Activated T-cell treated with anti-CD3 and anti-CD28 coated beads, Interleukin-2, amount 50 U/mL, for 4 hours (primary cell): ENCODE data around the gene LRRC4B. TPM values are rescaled to one million over a fixed set of nuclear protein-coding genes. Genes with fewer than 3 reads are reported as not detected.

Experiments used
- ATAC-seq, 2 donors: fragments of 200-7000 bp; cut with Tn5 transposase; one replicate each; pipeline ENCODE4 v1.10.0; 2021
- DNase-seq: peaks from one replicate; pipeline ENCODE4 v3.0.0-alpha.2; 2020
- H3K27me3 Mint-ChIP-seq: one replicate; pipeline ENCODE4 v1.8.0; 2021; ENCODE audit warnings: low read depth, mixed read lengths
- H3K36me3 Mint-ChIP-seq: one replicate; pipeline ENCODE4 v1.8.0; 2022; ENCODE audit warnings: mixed read lengths; ENCODE audit not compliant: insufficient read depth
- H3K4me1 Mint-ChIP-seq: one replicate; pipeline ENCODE4 v1.8.0; 2021; ENCODE audit warnings: low read depth, mixed read lengths
- H3K4me3 Mint-ChIP-seq: one replicate; pipeline ENCODE4 v1.8.0; 2021; ENCODE audit warnings: mild to moderate bottlenecking, moderate library complexity, mixed read lengths
- H3K9me3 Mint-ChIP-seq: one replicate; pipeline ENCODE4 v1.8.0; 2021; ENCODE audit warnings: mixed read lengths
- total RNA-seq, 3 donors: library from RNA; stranded (reverse); gene quantifications; one replicate each; pipeline ENCODE4 v1.2.1, GENCODE V29; 2021

LRRC4B gene
- total RNA-seq, 3 donors from 2014 or later: not detected

DNA sequence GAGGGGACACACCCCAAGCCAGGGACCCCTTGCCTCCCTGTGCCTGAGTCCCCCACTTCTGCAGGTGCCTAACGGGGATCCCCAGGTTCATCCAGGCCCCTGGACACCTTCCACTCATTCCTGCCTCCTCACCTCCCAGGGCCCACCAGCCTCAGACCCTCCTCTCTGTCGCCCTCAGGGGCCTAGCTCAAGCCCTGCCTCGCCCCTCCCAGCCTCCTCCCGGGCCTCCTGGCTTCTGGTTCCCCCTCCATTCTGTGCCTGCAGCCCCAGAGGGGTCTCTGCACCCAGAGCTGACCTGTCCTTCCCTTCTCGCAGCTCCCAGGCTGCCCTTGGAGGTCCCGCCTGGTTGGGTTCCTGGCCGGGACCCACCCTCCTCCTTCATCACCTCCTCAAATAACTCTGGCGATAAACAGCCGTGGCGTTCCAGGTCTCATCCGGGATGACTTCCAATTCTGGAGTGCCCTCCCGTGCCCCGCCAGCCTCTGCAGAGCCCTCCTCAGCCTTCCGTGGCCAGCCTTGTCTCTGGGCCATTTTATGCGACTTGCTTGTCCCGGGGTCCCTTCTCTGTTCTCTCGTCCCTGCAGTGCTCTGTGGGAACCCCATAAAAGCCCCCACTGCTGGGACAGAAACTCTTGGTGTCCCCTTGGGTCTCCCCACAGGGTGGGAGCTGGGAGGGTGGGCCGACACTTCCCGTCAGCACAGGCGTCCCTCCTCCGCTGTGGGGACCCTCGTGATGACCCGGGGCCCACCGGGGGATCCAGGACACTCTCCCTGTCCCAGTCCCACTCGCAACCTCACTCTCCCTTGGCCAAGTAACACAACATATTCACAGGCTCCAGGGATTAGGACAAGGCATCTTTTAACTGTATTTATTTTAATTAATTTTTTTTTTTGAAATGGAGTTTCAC, 66.4 kb downstream of the LRRC4B start:
- DNase-seq (no peak), ATAC-seq (no peak)
- H3K9me3 Mint-ChIP-seq: no peaks in the 10 kb centered on the region
- no peaks in the 10 kb centered on the region for H3K4me1 Mint-ChIP-seq
- no peaks in the 10 kb centered on the region for H3K36me3 Mint-ChIP-seq
- H3K4me3 Mint-ChIP-seq: no peak overlapping the region
- no peaks in the 10 kb centered on the region for H3K27me3 Mint-ChIP-seq

DNA sequence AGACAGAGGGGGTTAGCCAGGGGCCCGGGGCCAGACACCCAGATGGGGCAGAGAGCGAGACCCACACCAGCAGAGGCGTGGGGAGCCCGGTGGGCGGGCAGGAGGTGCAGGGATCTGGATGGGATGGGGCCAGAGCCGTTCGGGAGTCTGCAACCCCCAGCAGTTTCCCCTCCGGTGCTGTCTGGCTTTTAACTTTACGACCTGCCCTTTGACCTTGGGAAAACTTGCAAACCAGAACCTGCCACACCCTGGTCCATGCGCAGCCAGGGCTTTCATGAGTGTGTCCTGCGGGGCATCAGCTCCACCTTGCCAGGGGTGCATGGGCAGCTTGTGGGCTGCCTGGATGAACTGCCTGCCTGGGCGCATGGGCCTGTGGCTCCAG, 67.1 kb downstream of the LRRC4B start:
- no peaks in the 10 kb centered on the region for H3K27me3 Mint-ChIP-seq
- DNase-seq: no peak
- H3K9me3 Mint-ChIP-seq: no peaks in the 10 kb centered on the region
- no peaks in the 10 kb centered on the region for H3K4me1 Mint-ChIP-seq
- H3K4me3 Mint-ChIP-seq: no peak overlapping the region
- peak in 1 of 2 donors; percentile 30 for ATAC-seq
- no peaks in the 10 kb centered on the region for H3K36me3 Mint-ChIP-seq

DNA sequence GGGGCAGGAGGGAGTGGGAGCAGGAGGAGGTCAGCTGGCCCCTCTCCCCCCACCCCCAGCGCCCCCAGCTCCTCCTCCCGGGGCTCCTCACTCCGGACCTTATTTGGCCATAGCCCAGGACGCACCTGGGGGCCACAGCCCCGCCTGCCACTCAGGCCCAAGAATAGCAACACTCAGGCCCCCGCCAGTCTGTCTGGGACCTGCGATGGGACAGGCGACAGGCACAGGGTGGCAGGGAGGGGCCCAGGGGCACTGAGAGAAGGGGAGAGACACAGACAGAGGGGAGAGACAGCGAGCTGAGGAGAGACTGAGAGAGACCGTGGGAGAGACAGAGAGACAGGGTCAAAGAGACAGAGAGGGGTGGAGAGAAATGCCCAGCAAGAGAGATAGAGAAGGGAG, 67.5 kb downstream of the LRRC4B start:
- DNase-seq: no peak
- H3K9me3 Mint-ChIP-seq: no peaks in the 10 kb centered on the region
- H3K4me3 Mint-ChIP-seq: no peak overlapping the region
- no peaks in the 10 kb centered on the region for H3K4me1 Mint-ChIP-seq
- peak in 1 of 2 donors; percentile 14 for ATAC-seq
- H3K27me3 Mint-ChIP-seq: no peaks in the 10 kb centered on the region
- H3K36me3 Mint-ChIP-seq: no peaks in the 10 kb centered on the region

DNA sequence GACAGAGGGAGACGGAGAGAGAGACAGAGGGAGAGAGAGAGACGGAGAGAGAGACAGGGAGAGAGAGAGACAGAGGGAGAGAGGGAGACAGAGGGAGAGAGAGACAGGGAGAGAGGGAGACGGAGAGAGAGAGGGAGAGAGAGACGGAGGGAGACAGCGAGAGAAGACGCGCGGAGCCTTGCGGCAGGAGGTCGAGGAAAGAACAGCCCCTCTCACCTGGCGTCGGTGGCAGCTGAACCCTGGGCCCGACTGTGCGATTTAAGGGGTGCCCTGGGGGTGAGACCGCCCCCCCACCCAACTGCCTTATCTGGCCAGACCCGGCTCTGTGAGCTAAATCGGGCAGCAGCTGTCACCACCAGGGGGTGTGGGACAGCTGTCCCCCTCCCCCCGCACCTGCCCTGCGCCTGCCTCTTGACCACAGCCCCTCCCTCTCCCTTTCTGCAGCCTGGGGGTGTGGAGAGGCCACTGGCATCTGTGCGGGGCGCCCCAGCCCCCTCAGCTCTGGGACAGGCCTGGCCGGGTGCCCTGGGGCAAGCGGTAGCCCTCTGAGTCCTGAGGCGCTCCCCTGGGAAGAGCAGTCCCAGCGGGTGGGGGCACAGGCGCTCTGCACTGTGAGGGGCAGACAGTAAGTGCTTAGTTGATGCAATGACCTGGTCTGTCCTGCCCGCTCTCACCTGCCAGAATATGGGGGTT, 68.0 kb downstream of the LRRC4B start:
- Mint-ChIP-seq H3K36me3 (no peaks in the 10 kb centered on the region), H3K9me3 (no peaks in the 10 kb centered on the region), H3K27me3 (no peaks in the 10 kb centered on the region), H3K4me3 (no peak overlapping the region), H3K4me1 (no peaks in the 10 kb centered on the region)
- peak in 1 of 2 donors; percentile 14 for ATAC-seq
- DNase-seq: no peak

DNA sequence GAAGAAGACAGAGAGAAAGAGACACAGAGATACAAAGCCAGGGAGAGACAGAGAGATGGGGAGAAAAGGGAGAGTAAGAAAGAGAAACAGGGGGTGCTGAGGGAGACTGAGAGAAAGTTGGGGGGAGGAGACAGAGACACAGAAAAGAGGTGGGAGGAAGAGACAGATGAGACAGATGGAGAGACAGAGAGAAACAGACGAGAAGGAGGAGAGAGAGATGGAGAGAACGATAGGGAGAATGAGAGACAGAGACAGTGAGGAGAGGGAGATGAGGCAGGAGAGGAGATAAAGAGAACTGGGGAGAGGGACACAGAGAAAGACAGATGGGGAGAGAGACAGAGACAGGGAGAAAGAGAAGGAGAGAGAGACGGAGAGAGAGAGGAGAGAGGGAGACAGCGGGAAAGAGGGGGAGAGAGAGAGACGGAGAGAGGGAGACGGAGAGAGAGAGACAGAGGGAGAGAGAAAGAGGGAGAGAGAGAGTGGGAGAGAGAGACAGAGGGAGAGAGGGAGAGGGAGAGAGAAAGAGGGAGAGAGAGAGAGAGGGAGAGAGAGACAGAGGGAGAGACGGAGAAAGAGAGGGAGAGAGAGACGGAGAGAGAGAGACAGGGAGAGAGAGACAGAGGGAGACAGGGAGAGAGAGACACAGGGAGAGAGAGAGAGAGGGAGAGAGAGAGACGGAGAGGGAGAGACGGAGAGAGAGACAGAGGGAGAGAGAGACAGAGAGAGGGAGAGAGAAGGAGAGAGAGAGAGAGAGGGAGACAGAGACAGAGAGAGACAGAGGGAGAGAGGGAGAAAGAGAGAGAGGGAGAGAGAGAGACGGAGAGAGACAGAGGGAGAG, 69.8 kb downstream of the LRRC4B start:
- no peak for DNase-seq
- Mint-ChIP-seq H3K36me3 (no peaks in the 10 kb centered on the region), H3K9me3 (no peaks in the 10 kb centered on the region), H3K4me1 (no peaks in the 10 kb centered on the region), H3K4me3 (no peak overlapping the region), H3K27me3 (no peaks in the 10 kb centered on the region)
- ATAC-seq: no peak

DNA sequence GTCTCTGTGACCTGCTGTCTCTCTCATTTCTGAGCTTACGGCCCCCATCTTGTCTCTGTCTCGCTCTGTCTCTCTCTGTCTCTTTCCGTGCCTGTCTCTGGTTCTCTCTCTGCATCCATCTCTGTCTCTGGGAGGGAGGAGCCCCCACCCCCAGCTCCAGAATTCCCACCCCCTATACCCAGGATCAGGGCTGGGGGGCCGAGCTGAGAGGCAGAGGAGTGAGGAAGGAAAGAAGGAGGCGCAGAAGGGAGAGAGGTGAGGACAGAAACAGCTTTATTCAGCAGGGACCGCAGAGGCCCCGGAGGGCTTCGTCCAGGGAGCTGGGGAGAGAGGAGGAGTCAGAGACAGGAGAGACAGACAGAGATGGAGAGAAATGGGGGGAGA, 71.2 kb downstream of the LRRC4B start:
- H3K36me3 Mint-ChIP-seq: no peaks in the 10 kb centered on the region
- H3K4me1 Mint-ChIP-seq: peaks cover 5% of the 10 kb centered on the region
- H3K9me3 Mint-ChIP-seq: no peaks in the 10 kb centered on the region
- DNase-seq (no peak), ATAC-seq (no peak)
- no peak overlapping the region for H3K4me3 Mint-ChIP-seq
- H3K27me3 Mint-ChIP-seq: no peaks in the 10 kb centered on the region

DNA sequence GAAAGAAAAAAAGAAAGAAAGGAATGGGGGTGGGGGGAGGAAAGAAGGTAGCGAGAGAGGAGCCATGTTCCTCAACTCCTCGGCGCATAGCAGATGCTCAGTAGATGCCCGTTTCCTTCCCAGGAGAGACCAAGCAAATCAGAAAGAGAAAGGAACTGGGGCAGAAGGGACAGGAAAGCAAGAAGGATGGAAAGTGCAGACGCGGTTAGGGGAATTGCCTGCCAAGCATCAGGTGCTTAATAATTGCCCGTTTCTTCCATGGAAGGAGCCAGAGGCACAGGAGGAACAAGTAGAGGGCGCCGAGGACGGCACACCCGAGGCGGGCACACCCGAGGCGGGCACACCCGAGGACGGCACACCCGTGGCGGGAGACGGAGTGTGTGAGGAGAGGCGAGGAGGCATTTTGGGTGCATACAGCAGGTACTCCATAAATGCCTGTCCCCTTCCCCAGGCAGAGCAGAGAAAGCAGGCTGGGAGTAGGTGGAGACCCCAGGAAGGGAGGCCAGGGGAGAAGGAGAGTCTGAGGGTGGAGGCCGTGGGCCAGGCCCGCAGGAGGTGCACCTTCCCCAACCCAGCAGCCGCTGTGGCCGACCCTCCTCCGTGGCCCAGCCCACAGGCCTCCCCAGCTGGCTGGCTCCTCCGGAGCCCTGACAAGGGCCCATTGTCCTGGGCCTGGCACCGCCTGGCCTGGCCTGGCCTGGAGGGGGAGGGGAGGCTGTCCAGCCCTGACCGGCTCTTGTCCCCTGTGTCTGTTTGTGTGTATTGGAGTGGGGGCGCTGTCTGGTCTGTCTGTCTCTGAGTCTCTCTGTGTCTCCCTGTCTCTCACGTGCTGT, 71.8 kb downstream of the LRRC4B start:
- Mint-ChIP-seq H3K27me3 (no peaks in the 10 kb centered on the region), H3K4me3 (no peak overlapping the region), H3K4me1 (peaks cover 11% of the 10 kb centered on the region), H3K9me3 (no peaks in the 10 kb centered on the region), H3K36me3 (no peaks in the 10 kb centered on the region)
- DNase-seq: no peak
- ATAC-seq: no peak

DNA sequence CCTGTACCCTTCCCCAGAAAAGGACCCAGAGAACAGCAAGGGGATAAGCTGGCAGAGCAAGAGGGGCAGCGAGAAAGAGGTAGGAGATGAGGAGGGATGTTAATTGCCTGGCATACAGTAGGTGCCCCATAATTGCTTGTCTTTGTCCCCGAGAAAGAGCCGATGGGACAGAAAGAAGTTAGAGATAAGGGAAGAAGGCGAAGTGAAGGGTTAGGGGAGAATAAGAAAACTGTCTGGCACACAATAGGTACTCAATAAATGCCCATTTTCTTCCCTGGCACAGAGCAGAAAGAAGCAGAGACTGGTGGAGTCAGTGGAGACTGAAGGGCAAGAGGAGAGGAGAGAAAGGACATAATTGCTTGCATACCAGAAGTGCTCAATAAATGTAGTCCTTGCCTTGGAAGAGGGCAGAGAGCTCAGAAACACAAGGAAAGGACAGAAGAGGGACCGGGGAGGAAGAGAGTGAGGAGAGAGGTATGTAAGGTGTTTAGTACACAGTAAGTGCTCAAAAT, 73.2 kb downstream of the LRRC4B start:
- H3K36me3 Mint-ChIP-seq: no peaks in the 10 kb centered on the region
- H3K4me3 Mint-ChIP-seq: no peak overlapping the region
- ATAC-seq: no peak
- no peaks in the 10 kb centered on the region for H3K27me3 Mint-ChIP-seq
- H3K9me3 Mint-ChIP-seq: no peaks in the 10 kb centered on the region
- DNase-seq: no peak
- peaks cover 18% of the 10 kb centered on the region for H3K4me1 Mint-ChIP-seq

DNA sequence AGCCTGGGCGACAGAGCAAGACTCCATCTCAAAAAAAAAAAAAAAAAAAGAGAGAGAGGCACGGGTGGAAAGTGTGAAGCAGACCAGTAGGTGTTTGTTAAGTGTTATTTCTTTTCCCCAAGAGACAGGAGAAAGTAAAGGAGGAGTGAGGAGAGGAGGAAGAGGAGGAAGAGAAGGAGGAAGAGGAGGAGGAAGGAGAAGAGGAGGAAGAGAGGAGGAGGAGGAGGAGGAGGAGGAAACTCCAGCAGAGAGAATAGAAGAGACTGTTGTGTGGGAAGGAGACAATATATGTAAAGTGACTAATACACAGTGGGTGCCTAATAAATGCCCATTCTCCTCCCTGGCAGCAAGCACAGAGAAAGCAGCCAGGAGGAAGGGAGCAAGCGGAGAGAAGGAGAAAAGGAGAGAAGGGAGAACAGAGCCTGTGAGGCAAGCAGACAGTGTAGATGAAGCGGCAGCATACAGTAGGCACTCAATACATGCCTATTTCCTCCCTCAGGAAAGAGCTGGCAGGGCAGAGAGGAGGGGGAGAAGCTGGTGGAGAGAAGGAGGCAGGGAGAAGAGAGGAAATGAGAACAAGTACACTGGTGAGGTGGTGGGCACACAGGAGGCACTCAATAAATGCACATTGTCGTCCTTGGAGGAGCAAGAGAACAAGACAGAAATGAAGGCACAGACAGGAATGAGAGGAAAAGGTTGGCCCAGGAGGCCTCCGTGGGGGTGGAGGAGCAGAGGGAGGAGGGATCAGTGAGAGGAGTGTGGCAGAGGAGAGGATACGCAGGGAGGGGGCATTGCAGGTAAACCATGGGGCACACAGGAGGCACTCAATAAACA, 73.8 kb downstream of the LRRC4B start:
- no peaks in the 10 kb centered on the region for H3K27me3 Mint-ChIP-seq
- peaks cover 18% of the 10 kb centered on the region for H3K4me1 Mint-ChIP-seq
- DNase-seq: no peak
- H3K4me3 Mint-ChIP-seq: no peak overlapping the region
- no peaks in the 10 kb centered on the region for H3K9me3 Mint-ChIP-seq
- no peak for ATAC-seq
- no peaks in the 10 kb centered on the region for H3K36me3 Mint-ChIP-seq

DNA sequence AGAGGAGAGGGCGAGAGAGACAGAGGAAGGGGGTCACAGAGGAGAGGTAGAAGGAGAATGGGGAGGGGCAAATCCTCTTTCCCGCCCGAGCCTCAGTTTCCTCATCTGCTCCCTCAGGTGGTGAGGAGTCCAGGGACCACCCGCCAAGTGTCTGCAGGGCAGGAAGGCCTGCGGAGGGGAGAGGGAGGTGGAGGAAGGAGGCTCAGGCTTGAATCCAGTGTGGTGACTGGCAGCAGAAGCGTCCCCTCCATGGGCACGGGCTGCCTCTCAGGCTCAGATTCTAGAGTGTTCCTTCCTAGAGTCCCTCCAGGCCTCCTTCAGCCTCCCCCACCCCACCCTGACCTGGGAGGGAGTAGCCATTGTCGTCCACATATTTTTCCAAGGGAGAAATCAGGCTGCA, 75.1 kb downstream of the LRRC4B start:
- ATAC-seq (no peak), DNase-seq (no peak)
- Mint-ChIP-seq H3K9me3 (no peaks in the 10 kb centered on the region), H3K27me3 (no peaks in the 10 kb centered on the region), H3K4me1 (peaks cover 18% of the 10 kb centered on the region), H3K36me3 (no peaks in the 10 kb centered on the region), H3K4me3 (no peak overlapping the region)

DNA sequence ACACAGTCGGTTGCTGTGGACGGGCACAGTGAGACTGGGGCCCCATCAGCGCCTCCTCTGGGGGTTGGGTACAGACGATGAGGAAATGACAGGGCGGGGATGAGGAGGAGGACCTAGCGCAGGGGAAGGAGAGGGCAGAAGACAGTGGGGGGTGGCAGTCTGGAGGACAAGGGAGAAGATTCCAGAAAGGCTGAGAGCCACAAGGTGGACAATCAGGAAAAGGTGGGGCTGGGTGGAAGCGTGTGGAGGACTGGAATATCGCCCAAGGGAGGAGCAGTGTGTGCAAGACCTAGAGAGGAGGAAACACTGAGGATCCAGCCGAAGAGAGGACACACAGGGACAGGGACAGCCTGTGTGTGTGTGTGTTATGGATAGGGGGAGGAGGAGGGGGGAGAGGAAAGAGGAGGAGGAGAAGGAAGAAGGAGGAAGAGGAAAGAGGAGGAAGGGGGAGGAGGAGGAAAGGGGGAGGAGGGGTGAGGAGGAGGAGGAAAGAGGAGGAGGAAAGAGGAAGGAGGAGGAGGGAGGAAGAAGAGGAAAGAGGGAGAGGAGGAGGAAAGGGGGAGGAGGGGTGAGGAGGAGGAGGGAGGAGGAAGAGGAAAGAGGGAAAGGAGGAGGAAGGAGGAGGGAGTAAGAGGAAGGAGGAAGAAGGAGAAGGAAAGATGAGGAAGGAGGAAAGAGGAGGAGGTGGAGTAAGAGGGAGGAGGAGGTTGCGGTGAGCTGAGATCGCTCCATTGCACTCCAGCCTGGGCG, 75.8 kb downstream of the LRRC4B start:
- H3K4me3 Mint-ChIP-seq: peak overlapping the region; percentile 56
- H3K4me1 Mint-ChIP-seq: peaks cover 19% of the 10 kb centered on the region
- no peaks in the 10 kb centered on the region for H3K27me3 Mint-ChIP-seq
- DNase-seq (no peak), ATAC-seq (peak; percentile 92 to 95)
- no peaks in the 10 kb centered on the region for H3K36me3 Mint-ChIP-seq
- H3K9me3 Mint-ChIP-seq: no peaks in the 10 kb centered on the region

DNA sequence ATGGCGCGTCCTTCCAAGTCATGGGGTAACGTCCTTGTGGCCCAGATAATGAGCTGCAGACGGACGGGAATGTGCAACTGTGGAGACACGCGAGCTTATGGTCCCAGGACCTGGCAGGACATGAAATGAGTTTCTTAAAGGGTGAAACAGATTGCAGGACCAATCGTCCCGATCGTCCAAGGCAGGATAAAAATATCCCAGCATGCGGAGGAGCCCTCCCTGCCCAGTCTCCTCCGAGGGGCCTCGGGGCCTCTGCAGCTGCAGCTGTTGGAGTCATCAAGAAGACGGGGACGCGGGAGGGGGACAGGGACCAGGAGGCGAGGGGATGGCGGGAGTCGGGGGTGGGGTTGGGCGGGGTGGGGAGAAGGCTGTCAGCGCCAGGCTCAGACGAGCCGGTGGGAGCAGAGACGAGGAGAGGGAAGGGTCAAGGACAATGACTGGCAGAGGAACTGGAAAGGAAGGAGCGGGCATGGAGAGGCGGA, 77.2 kb downstream of the LRRC4B start:
- peaks cover 3% of the 10 kb centered on the region for H3K36me3 Mint-ChIP-seq
- peaks cover 19% of the 10 kb centered on the region for H3K4me1 Mint-ChIP-seq
- no peaks in the 10 kb centered on the region for H3K9me3 Mint-ChIP-seq
- ATAC-seq: no peak
- H3K4me3 Mint-ChIP-seq: no peak overlapping the region
- DNase-seq: no peak
- H3K27me3 Mint-ChIP-seq: no peaks in the 10 kb centered on the region
